Measurements from ENCODE around the gene DNAH7.

DNAH7 gene

DNA sequence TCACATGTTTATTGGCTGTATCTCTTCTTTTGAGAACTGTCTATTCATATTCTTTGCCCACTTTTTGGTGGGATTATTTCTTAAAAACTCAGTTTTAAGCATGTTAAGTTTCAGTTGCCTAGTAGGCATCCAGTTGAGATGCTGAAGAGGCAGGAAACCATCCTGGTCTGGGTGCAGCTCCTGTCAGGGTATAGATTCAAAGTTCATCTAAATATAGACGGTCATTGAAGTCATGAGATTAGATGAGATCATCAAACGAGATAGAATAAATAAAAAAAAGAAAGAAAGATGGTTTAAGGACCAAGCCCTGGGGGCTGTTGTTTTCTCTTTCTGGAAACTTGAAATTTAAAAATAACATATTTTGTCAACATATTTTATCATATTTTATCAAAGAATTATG, 9.2 kb upstream of the DNAH7 start:
- DNase-seq (ENCODE audit: low spot score), result no peak
- H3K4me3 ChIP-seq, result no peak overlapping the region
- H3K27ac ChIP-seq, result peak overlapping the region in 1 of 2 donors; percentile 46
- TF ChIP-seq, protein P1, sequence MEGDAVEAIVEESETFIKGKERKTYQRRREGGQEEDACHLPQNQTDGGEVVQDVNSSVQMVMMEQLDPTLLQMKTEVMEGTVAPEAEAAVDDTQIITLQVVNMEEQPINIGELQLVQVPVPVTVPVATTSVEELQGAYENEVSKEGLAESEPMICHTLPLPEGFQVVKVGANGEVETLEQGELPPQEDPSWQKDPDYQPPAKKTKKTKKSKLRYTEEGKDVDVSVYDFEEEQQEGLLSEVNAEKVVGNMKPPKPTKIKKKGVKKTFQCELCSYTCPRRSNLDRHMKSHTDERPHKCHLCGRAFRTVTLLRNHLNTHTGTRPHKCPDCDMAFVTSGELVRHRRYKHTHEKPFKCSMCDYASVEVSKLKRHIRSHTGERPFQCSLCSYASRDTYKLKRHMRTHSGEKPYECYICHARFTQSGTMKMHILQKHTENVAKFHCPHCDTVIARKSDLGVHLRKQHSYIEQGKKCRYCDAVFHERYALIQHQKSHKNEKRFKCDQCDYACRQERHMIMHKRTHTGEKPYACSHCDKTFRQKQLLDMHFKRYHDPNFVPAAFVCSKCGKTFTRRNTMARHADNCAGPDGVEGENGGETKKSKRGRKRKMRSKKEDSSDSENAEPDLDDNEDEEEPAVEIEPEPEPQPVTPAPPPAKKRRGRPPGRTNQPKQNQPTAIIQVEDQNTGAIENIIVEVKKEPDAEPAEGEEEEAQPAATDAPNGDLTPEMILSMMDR (IDR thresholded peaks at IDR 0.05), result no peak

DNA sequence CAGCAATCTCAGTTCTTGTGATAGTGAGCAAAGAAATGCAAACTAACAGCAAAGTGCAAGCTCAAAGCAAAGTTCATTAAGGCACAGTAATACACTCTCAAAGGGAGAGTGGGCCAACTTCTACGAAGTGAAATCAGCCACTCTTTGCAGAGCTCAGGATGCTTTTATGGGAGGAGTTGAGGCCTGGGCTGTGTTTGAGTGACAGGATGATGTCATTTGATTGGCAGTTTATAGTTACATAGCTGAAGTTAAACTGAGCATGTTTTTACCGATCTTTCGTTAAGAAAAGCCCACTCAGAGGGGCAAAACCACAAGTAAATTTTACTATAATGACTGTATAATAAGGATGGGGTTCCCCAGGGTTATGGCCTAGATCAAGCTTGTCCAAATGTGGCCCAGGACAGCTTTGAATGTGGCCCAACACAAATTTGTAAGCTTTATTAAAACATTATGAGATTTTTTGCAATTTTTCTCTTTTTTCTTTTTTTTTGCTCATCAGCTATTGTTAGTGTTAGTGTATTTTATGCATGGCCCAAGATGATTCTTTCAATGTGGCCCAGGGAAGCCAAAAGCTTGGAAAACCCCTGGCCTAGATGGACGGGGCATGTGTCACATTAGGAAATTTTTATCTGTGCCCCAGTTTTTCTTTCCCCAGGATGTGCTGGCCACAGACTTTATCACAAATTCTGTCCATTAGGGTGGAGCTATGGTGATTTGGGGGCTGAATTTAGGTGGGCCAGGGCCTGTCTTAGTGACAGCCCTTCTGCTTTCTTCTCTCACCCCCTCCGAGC, 8.3 kb upstream of the DNAH7 start:
- Histone ChIP-seq H3K27ac (peak overlapping the region in 1 of 2 donors; percentile 46), H3K4me3 (no peak overlapping the region)
- TF ChIP-seq, protein P1 (IDR thresholded peaks at IDR 0.05), result no peak
- no peak for DNase-seq (ENCODE audit: low spot score)

GRCh38 chr2:196075196-196075595, 6.6 kb upstream of the DNAH7 start:
- TF ChIP-seq, protein P1 (IDR thresholded peaks at IDR 0.05), result no peak
- H3K27ac ChIP-seq, result no peak overlapping the region
- DNase-seq (ENCODE audit: low spot score), result no peak

GRCh38 chr2:196074631-196075030, 6.0 kb upstream of the DNAH7 start:
- no peak overlapping the region for H3K4me3 ChIP-seq
- DNase-seq (ENCODE audit: low spot score), result no peak
- no peak overlapping the region for H3K27ac ChIP-seq
- TF ChIP-seq, protein P1 (IDR thresholded peaks at IDR 0.05), result no peak

More at GRCh38 chr2:196075196-196075595, 6.6 kb upstream of the DNAH7 start:
- no peak overlapping the region for H3K4me3 ChIP-seq

- H3K27ac ChIP-seq, result no peak overlapping the region
- TF ChIP-seq, protein P1 (IDR thresholded peaks at IDR 0.05), result no peak
- DNase-seq (ENCODE audit: low spot score), result no peak
- no peak overlapping the region for H3K4me3 ChIP-seq
These were observed 4.9 kb upstream of the DNAH7 start for GRCh38 chr2:196073521-196073920.

GRCh38 chr2:196067088-196067382, 1.6 kb downstream of the DNAH7 start:
- TF ChIP-seq, protein P1 (IDR thresholded peaks at IDR 0.05), result no peak
- no peak overlapping the region for H3K4me3 ChIP-seq
- H3K27ac ChIP-seq, result no peak overlapping the region
- DNase-seq (ENCODE audit: low spot score), result no peak

All from coronary artery (tissue), 2 donors.